H1 (cell line): ENCODE results near the gene KIF26A. TPM values are rescaled to one million over a fixed set of nuclear protein-coding genes. Genes with fewer than 3 reads are reported as not detected.

Experiments
- CTCF ChIA-PET: fragments of 300-600 bp; sonication (Branson Sonifier 250); formaldehyde crosslinking; loops from one replicate; lab custom pipeline; 2021; ENCODE audit not compliant: partially characterized antibody; lab: Charles Lee
- POLR2A ChIA-PET: fragments of 300-600 bp; sonication (Branson Sonifier 250); formaldehyde crosslinking; loops from one replicate; lab custom pipeline; 2021; ENCODE audit warnings: inconsistent platforms; ENCODE audit not compliant: partially characterized antibody; lab: Charles Lee
- DNase-seq, 2 experiments: peaks; one replicate each; pipeline versions ENCODE4 v3.0.0 to v3.0.0-alpha.2; 2010 to 2022; ENCODE audit warnings: low spot score in 2 of 2, low read depth in 1 of 2, mixed read lengths in 1 of 2
- FAIRE-seq: peaks from 2 replicates; lab custom pipeline; 2011; peaks lifted over from hg19 to GRCh38; lab: Jason Lieb, UNC
- H2AFZ ChIP-seq: 2 replicates; pipeline ENCODE4 v1.8.1; 2012; ENCODE audit warnings: low read length, inconsistent platforms
- H2AK5ac ChIP-seq: 2 replicates; pipeline ENCODE4 v1.6.1; 2013; ENCODE audit warnings: low read depth, low read length
- H2BK120ac ChIP-seq: replicated peaks from 2 replicates; pipeline ENCODE3; 2013; ENCODE audit warnings: low read depth, low read length, inconsistent platforms
- H2BK12ac ChIP-seq: 2 replicates; pipeline ENCODE4 v1.6.1; 2013; ENCODE audit warnings: low read depth, low read length
- H2BK15ac ChIP-seq: 2 replicates; pipeline ENCODE4 v1.6.1; 2013; ENCODE audit warnings: low read length
- H2BK20ac ChIP-seq: 2 replicates; pipeline ENCODE4 v1.6.1; 2013; ENCODE audit warnings: low read length
- H2BK5ac ChIP-seq: 2 replicates; pipeline ENCODE4 v1.6.1; 2013; ENCODE audit warnings: low read depth, low read length
- H3K14ac ChIP-seq: 2 replicates; pipeline ENCODE4 v1.6.1; 2013; ENCODE audit warnings: inconsistent platforms; ENCODE audit not compliant: insufficient read length
- H3K18ac ChIP-seq: 2 replicates; pipeline ENCODE4 v1.6.1; 2013; ENCODE audit warnings: low read length; ENCODE audit errors: extremely low read depth
- H3K23ac ChIP-seq: 2 replicates; pipeline ENCODE4 v1.6.1; 2013; ENCODE audit warnings: inconsistent platforms; ENCODE audit not compliant: insufficient read length
- H3K23me2 ChIP-seq: 2 replicates; pipeline ENCODE4 v1.6.1; 2013; ENCODE audit warnings: low read depth, low read length
- H3K27ac ChIP-seq: 2 replicates; pipeline ENCODE4 v1.6.1; 2011; ENCODE audit warnings: low read depth, low read length, inconsistent platforms
- H3K27me3 ChIP-seq, 4 experiments: replicated peaks in 1 of 4; 1 replicate in 1 of 4; 2 replicates in 3 of 4; pipeline versions ENCODE4 v1.6.1 to v1.8.1; 2011 to 2013; ENCODE audit warnings: low read length in 3 of 4, mild to moderate bottlenecking in 3 of 4, inconsistent platforms in 2 of 4, mixed read lengths in 2 of 4, moderate library complexity in 1 of 4; ENCODE audit not compliant: control insufficient read depth in 3 of 4, insufficient read depth in 3 of 4; ENCODE audit errors: extremely low read depth in 1 of 4
- H3K36me3 ChIP-seq, 4 experiments: 2 replicates each; pipeline versions ENCODE4 v1.6.1 to v1.8.1; 2011 to 2013; ENCODE audit warnings: mild to moderate bottlenecking in 4 of 4, low read length in 3 of 4, moderate library complexity in 2 of 4, control low read depth in 1 of 4, inconsistent platforms in 1 of 4; ENCODE audit not compliant: insufficient read depth in 4 of 4, control insufficient read depth in 2 of 4
- H3K4ac ChIP-seq: replicated peaks from 2 replicates; pipeline ENCODE3; 2013; ENCODE audit warnings: low read length, low read depth, mixed read lengths, inconsistent platforms; ENCODE audit not compliant: insufficient read length
- H3K4me1 ChIP-seq, 4 experiments: replicated peaks in 1 of 4; 1 replicate in 1 of 4; 2 replicates in 3 of 4; pipeline versions ENCODE4 v1.6.1 to v1.8.1; 2011 to 2013; ENCODE audit warnings: low read length in 3 of 4, inconsistent platforms in 2 of 4, mixed read lengths in 1 of 4; ENCODE audit not compliant: insufficient read depth in 4 of 4, control insufficient read depth in 3 of 4
- H3K4me2 ChIP-seq, 2 experiments: 2 replicates each; pipeline versions ENCODE4 v1.6.1 to v1.8.1; 2011 to 2013; ENCODE audit warnings: low read depth in 2 of 2, low read length in 2 of 2, control low read depth in 1 of 2, inconsistent platforms in 1 of 2, mild to moderate bottlenecking in 1 of 2; ENCODE audit not compliant: insufficient read depth in 1 of 2
- H3K4me3 ChIP-seq, 4 experiments: fragments of 200-600, 300-600 bp in 1 of 4; sonication (generic), shearing (Covaris generic), sonication (Bioruptor Twin) in 1 of 4; 2 replicates each; pipeline versions ENCODE4 v1.5.1 to v1.8.1; 2011 to 2016; ENCODE audit warnings: low read length in 4 of 4, low read depth in 3 of 4, control low read depth in 2 of 4, inconsistent platforms in 2 of 4, mild to moderate bottlenecking in 2 of 4, mixed read lengths in 1 of 4, moderate library complexity in 1 of 4; ENCODE audit not compliant: insufficient read depth in 2 of 4; ENCODE audit errors: extremely low read depth in 1 of 4
- H3K56ac ChIP-seq: replicated peaks from 2 replicates; pipeline ENCODE3; 2013; ENCODE audit warnings: low read depth, mild to moderate bottlenecking, mixed read lengths, low read length, inconsistent platforms; ENCODE audit not compliant: insufficient read length
- H3K79me1 ChIP-seq: 2 replicates; pipeline ENCODE4 v1.6.1; 2013; ENCODE audit warnings: low read depth, low read length, control low read depth
- H3K79me2 ChIP-seq, 2 experiments: 2 replicates each; pipeline versions ENCODE4 v1.6.1 to v1.8.1; 2012 to 2013; ENCODE audit warnings: low read length in 2 of 2, mild to moderate bottlenecking in 2 of 2, inconsistent platforms in 1 of 2; ENCODE audit not compliant: insufficient read depth in 2 of 2, control insufficient read depth in 1 of 2
- H3K9ac ChIP-seq, 4 experiments: replicated peaks in 1 of 4; 1 replicate in 1 of 4; 2 replicates in 3 of 4; pipeline versions ENCODE4 v1.6.1 to v1.8.1; 2011 to 2013; ENCODE audit warnings: low read depth in 3 of 4, low read length in 3 of 4, control low read depth in 2 of 4, mild to moderate bottlenecking in 2 of 4, moderate library complexity in 2 of 4, inconsistent platforms in 1 of 4; ENCODE audit errors: extremely low read depth in 1 of 4
- H3K9me3 ChIP-seq, 2 experiments: 2 replicates each; pipeline versions ENCODE4 v1.6.1 to v1.8.1; 2012 to 2013; ENCODE audit warnings: mild to moderate bottlenecking in 2 of 2, moderate library complexity in 2 of 2, control low read depth in 1 of 2, inconsistent platforms in 1 of 2, low read depth in 1 of 2, low read length in 1 of 2, mixed read lengths in 1 of 2; ENCODE audit not compliant: insufficient read depth in 2 of 2
- H4K20me1 ChIP-seq, 2 experiments: replicated peaks in 1 of 2; 2 replicates each; pipeline versions ENCODE3 to v1.8.1; 2011 to 2013; ENCODE audit warnings: inconsistent platforms in 2 of 2, low read length in 2 of 2, mild to moderate bottlenecking in 1 of 2; ENCODE audit not compliant: insufficient read depth in 2 of 2, control insufficient read depth in 1 of 2
- H4K5ac ChIP-seq: 2 replicates; pipeline ENCODE4 v1.6.1; 2013; ENCODE audit warnings: low read length, low read depth, mixed read lengths, inconsistent platforms; ENCODE audit not compliant: insufficient read length
- H4K8ac ChIP-seq: 2 replicates; pipeline ENCODE4 v1.8.0; 2013; ENCODE audit warnings: mild to moderate bottlenecking, moderate library complexity, low read length, inconsistent platforms; ENCODE audit not compliant: insufficient read depth; ENCODE audit errors: extremely low read depth
- H4K91ac ChIP-seq: replicated peaks from 2 replicates; pipeline ENCODE3; 2013; ENCODE audit warnings: low read length, mixed read lengths, inconsistent platforms; ENCODE audit not compliant: insufficient read length
- BACH1 ChIP-seq: IDR thresholded peaks from 2 replicates; pipeline ENCODE4 v1.6.1; 2012; ENCODE audit warnings: low read length, improper control_type of control experiment
- BCL11A ChIP-seq, 2 experiments: IDR thresholded peaks; one replicate each; pipeline ENCODE4 v1.6.1; 2011; ENCODE audit warnings: low read depth in 2 of 2, low read length in 2 of 2, mild to moderate bottlenecking in 2 of 2
- CBX8 ChIP-seq: fragments of 300-800, 300-1000 bp; sonication (generic); IDR thresholded peaks from 2 replicates; pipeline ENCODE4 v1.7.1; 2016; ENCODE audit warnings: low read depth, low read length, borderline replicate concordance
- CHD1 ChIP-seq: IDR thresholded peaks from 2 replicates; pipeline ENCODE4 v1.6.1; 2012; ENCODE audit warnings: low read depth, low read length, improper control_type of control experiment
- CTBP2 ChIP-seq: IDR thresholded peaks from 2 replicates; pipeline ENCODE4 v1.7.0; 2011; ENCODE audit warnings: borderline replicate concordance, mild to moderate bottlenecking, moderate library complexity, mixed read lengths, low read length; ENCODE audit not compliant: insufficient read depth, insufficient read length
- GABPA ChIP-seq: IDR thresholded peaks from 2 replicates; pipeline ENCODE4 v1.6.1; 2011; ENCODE audit warnings: mild to moderate bottlenecking, low read length, moderate library complexity, borderline replicate concordance; ENCODE audit not compliant: insufficient read depth
- HDAC2 ChIP-seq, 2 experiments: fragments of 300-600 bp in 1 of 2; sonication (generic) in 1 of 2; IDR thresholded peaks; 2 replicates each; pipeline ENCODE4 v1.6.1; 2011 to 2012; ENCODE audit warnings: low read depth in 2 of 2, low read length in 2 of 2, mild to moderate bottlenecking in 2 of 2, moderate library complexity in 2 of 2, borderline replicate concordance in 1 of 2, inconsistent platforms in 1 of 2
- MAX ChIP-seq: IDR thresholded peaks from 2 replicates; pipeline ENCODE4 v1.6.1; 2012; ENCODE audit warnings: inconsistent platforms
- PHF8 ChIP-seq: fragments of 200-600 bp; sonication (generic); conservative IDR thresholded peaks from 2 replicates; pipeline ENCODE4 v1.7.1; 2012; ENCODE audit warnings: low read depth, mild to moderate bottlenecking, inconsistent platforms, low read length, moderate library complexity
- RAD21 ChIP-seq, 2 experiments: IDR thresholded peaks in 1 of 2; conservative IDR thresholded peaks in 1 of 2; 2 replicates each; pipeline ENCODE4 v1.6.1; 2011; ENCODE audit warnings: low read depth in 2 of 2, low read length in 2 of 2, improper control_type of control experiment in 1 of 2, inconsistent platforms in 1 of 2, mild to moderate bottlenecking in 1 of 2, moderate library complexity in 1 of 2
- WGBS, 2 experiments: shearing (Covaris generic) in 1 of 2; methylation state at CpG; one replicate each; pipeline versions ENCODE4 v1.1.6 to v1.1.7; 2013 to 2015; ENCODE audit warnings: low lambda C conversion rate in 2 of 2, mixed read lengths in 2 of 2, inconsistent platforms in 1 of 2, low coverage in 1 of 2, missing lambda C conversion rate in 1 of 2; ENCODE audit not compliant: insufficient replicate concordance in 2 of 2, insufficient coverage in 1 of 2, insufficient read length in 1 of 2; ENCODE audit errors: extremely low coverage in 1 of 2, missing lambda C conversion rate in 1 of 2; 5-methylcytosine and 5-hydroxymethylcytosine counted together
- polyA plus RNA-seq, 7 experiments: library from polyadenylated mRNA; depleted of rRNA in 3 of 7; stranded (reverse) in 5 of 7; unstranded in 2 of 7; fragments of >200 nt in 5 of 7; fragments of 200-250 nt in 2 of 7; gene quantifications; 1 replicate in 5 of 7; 2 replicates in 1 of 7; 4 replicates in 1 of 7; pipeline versions ENCODE4 v1.2.1 to v1.2.3, GENCODE V29; 2011 to 2013; ENCODE audit warnings: missing spikeins in 2 of 7, mixed read lengths in 2 of 7
- total RNA-seq: library from RNA; stranded (reverse); fragmentation: NEBNext Ultra II Directional; extraction: Animal tissue kit (Norgen Biotek cat#: 25700); gene quantifications from 2 replicates; pipeline ENCODE4 v1.2.1, GENCODE V29; 2021

Gene KIF26A
- total and polyA plus RNA-seq, 2 of the 8 experiments (the other 6 are each of a cell fraction or from before 2014, with no cell fraction given) = 11.5 to 41.6 TPM

- WGBS, 2 experiments = 34% methylated on average over 8 of the region's 19 CpGs; no CpG with 5 or more reads in 1 of the 2 experiments
- POLR2A ChIA-PET = interaction anchor here (1.1 kb wide), 1 partner anchor 12 kb away, joined by 4 read pairs; no protein-coding TSS in a partner anchor
- Histone ChIP-seq H3K27ac (no peak overlapping the region), H3K4me1 (peaks cover 0 to 11% (median 3%) of the 10 kb centered on the region in 4 experiments; a peak in 5 of 7 replicates), H3K23me2 (peaks cover 12% of the 10 kb centered on the region; the same call in 1 of the 2 replicates), H3K4me2 (peak overlapping the region; percentile 52 to 81), H2BK5ac (no peak overlapping the region), H4K91ac (no peak overlapping the region), H2AFZ (no peak overlapping the region), H2BK120ac (no peak overlapping the region), H3K23ac (no peak overlapping the region), H3K4me3 (peak overlapping the region; percentile 23 to 62 (median 28); a peak in 6 of 8 replicates), H3K36me3 (no peaks in the 10 kb centered on the region; a peak in 1 of 8 replicates), H3K56ac (no peak overlapping the region), H3K18ac (no peak overlapping the region; the same call in none of the 2 replicates), H3K9me3 (no peaks in the 10 kb centered on the region), H3K79me1 (no peaks in the 10 kb centered on the region), H2BK12ac (no peak overlapping the region), H2BK15ac (no peak overlapping the region), H2BK20ac (no peak overlapping the region), H3K27me3 (peaks cover 17 to 39% (median 29%) of the 10 kb centered on the region in 4 experiments), H4K20me1 (peaks cover 0 to 3% of the 10 kb centered on the region in 2 experiments), H3K79me2 (no peaks in the 10 kb centered on the region), H2AK5ac (no peak overlapping the region), H3K4ac (no peak overlapping the region), H3K14ac (no peak overlapping the region), H3K9ac (no peak overlapping the region), H4K8ac (no peak overlapping the region), H4K5ac (no peak overlapping the region)
- CTCF ChIA-PET = interaction anchor here (0.6 to 2.6 kb wide), 5 partner anchors 9 to 449 kb away, joined by 3 to 7 read pairs (median 4); no protein-coding TSS in a partner anchor
- DNase-seq = peak in 1 of 2 experiments; percentile 51
- no peak for FAIRE-seq
- no peak for TF ChIP-seq PHF8
- no peak for TF ChIP-seq CTBP2
- TF ChIP-seq GABPA = no peak
- TF ChIP-seq RAD21 (IDR thresholded peaks at IDR 0.05 in 1 of 2, conservative IDR thresholded peaks at IDR 0.05 in 1 of 2; ENCODE audit: low read depth in 2 of 2, low read length in 2 of 2) = no peak
- TF ChIP-seq HDAC2 (IDR thresholded peaks at IDR 0.05; ENCODE audit: borderline replicate concordance in 1 of 2, low read depth in 2 of 2, low read length in 2 of 2) = no peak
- TF ChIP-seq MAX = no peak
- TF ChIP-seq CBX8 = no peak
- TF ChIP-seq BACH1 = no peak
- TF ChIP-seq BCL11A (IDR thresholded peaks at IDR 0.05; ENCODE audit: low read depth in 2 of 2, low read length in 2 of 2) = no peak
- TF ChIP-seq CHD1 = no peak
Measured at GRCh38 chr14:104116288-104116755, 22.1 kb upstream of the KIF26A start.
